GM23338 (cell line): Measurements from ENCODE around the gene SLC36A4. TPM values are rescaled to one million over a fixed set of nuclear protein-coding genes. Genes with fewer than 3 reads are reported as not detected.

ENCODE experiments used
- ATAC-seq: fragments of 200-7000 bp; cut with Tn5 transposase; 3 replicates; pipeline ENCODE4 v1.9.1; 2020
- DNase-seq: peaks from one replicate; pipeline ENCODE4 v3.0.0-alpha.2; 2015; ENCODE audit warnings: low spot score
- H2AFZ ChIP-seq: fragments of 200-600 bp; sonication (generic); 2 replicates; pipeline ENCODE4 v1.8.0; 2016; ENCODE audit warnings: antibody characterized with exemption, mild to moderate bottlenecking, moderate library complexity
- H3F3A ChIP-seq: fragments of 200-600 bp; sonication (generic); replicated peaks from 2 replicates; pipeline ENCODE4 v1.8.0; 2017; ENCODE audit warnings: antibody characterized with exemption, mixed run types, low read depth
- H3K27ac ChIP-seq: fragments of 200-600 bp; sonication (generic); 2 replicates; pipeline ENCODE4 v1.6.1; 2016; ENCODE audit warnings: low read depth
- H3K27me3 ChIP-seq: fragments of 200-600 bp; sonication (generic); 2 replicates; pipeline ENCODE4 v1.8.0; 2016; ENCODE audit warnings: mild to moderate bottlenecking, mixed run types, moderate library complexity; ENCODE audit not compliant: insufficient read depth
- H3K36me3 ChIP-seq: fragments of 200-600 bp; sonication (generic); 2 replicates; pipeline ENCODE4 v1.8.0; 2016; ENCODE audit warnings: mild to moderate bottlenecking; ENCODE audit not compliant: insufficient read depth
- H3K4me1 ChIP-seq: fragments of 200-600 bp; sonication (generic); 2 replicates; pipeline ENCODE4 v1.8.0; 2016; ENCODE audit warnings: mild to moderate bottlenecking, moderate library complexity; ENCODE audit not compliant: insufficient read depth
- H3K4me2 ChIP-seq: fragments of 200-600 bp; sonication (generic); 2 replicates; pipeline ENCODE4 v1.7.1; 2017; ENCODE audit warnings: mixed run types
- H3K4me3 ChIP-seq: fragments of 200-600 bp; sonication (generic); 2 replicates; pipeline ENCODE4 v1.6.1; 2016; ENCODE audit warnings: mixed run types
- H3K79me2 ChIP-seq: fragments of 200-600 bp; sonication (generic); replicated peaks from 2 replicates; pipeline ENCODE4 v1.8.0; 2017; ENCODE audit warnings: mild to moderate bottlenecking; ENCODE audit not compliant: insufficient read depth
- H3K9me2 ChIP-seq: fragments of 200-600 bp; sonication (generic); 2 replicates; pipeline ENCODE4 v1.8.0; 2017; ENCODE audit not compliant: insufficient read depth
- H4K20me1 ChIP-seq: fragments of 200-600 bp; sonication (generic); replicated peaks from 2 replicates; pipeline ENCODE4 v1.8.0; 2017; ENCODE audit warnings: mild to moderate bottlenecking; ENCODE audit not compliant: insufficient read depth
- H3K27ac Mint-ChIP-seq: 2 replicates; pipeline ENCODE4 v1.8.0; 2020; ENCODE audit warnings: inconsistent platforms, mild to moderate bottlenecking, moderate library complexity, mixed read lengths
- H3K27me3 Mint-ChIP-seq: 3 replicates; pipeline ENCODE4 v1.8.0; 2022; ENCODE audit warnings: low read depth, mild to moderate bottlenecking, moderate library complexity, mixed read lengths, inconsistent platforms; ENCODE audit not compliant: insufficient read depth, poor library complexity
- H3K36me3 Mint-ChIP-seq: 3 replicates; pipeline ENCODE4 v1.8.0; 2021; ENCODE audit warnings: low read depth, mild to moderate bottlenecking, inconsistent platforms, moderate library complexity, mixed read lengths
- H3K4me1 Mint-ChIP-seq: 3 replicates; pipeline ENCODE4 v1.8.0; 2020; ENCODE audit warnings: mild to moderate bottlenecking, inconsistent platforms, mixed read lengths
- H3K4me3 Mint-ChIP-seq: 3 replicates; pipeline ENCODE4 v1.8.0; 2021; ENCODE audit warnings: moderate library complexity, mild to moderate bottlenecking, inconsistent platforms, mixed read lengths
- H3K9me3 Mint-ChIP-seq: 3 replicates; pipeline ENCODE4 v1.8.0; 2020; ENCODE audit warnings: moderate library complexity, mild to moderate bottlenecking, inconsistent platforms, mixed read lengths
- CREB1 ChIP-seq: fragments of 250-450 bp; sonication (Bioruptor Pico); IDR thresholded peaks from 2 replicates; pipeline ENCODE4 v1.5.0; 2020; ENCODE audit warnings: low read depth, mild to moderate bottlenecking, moderate library complexity
- CTCF ChIP-seq, 2 experiments: fragments of 200-600 bp in 1 of 2; sonication (generic) in 1 of 2; conservative IDR thresholded peaks; 2 replicates each; pipeline versions ENCODE4 v1.5.1 to v1.6.1; 2016 to 2017; ENCODE audit warnings: antibody characterized with exemption in 2 of 2, low read depth in 2 of 2, mild to moderate bottlenecking in 2 of 2, moderate library complexity in 1 of 2
- ETS1 ChIP-seq: IDR thresholded peaks from 2 replicates; pipeline ENCODE4 v1.6.1; 2016; ENCODE audit warnings: antibody characterized with exemption
- EZH2 ChIP-seq: fragments of 200-600 bp; sonication (generic); IDR thresholded peaks from one replicate; pipeline ENCODE4 v1.8.0; 2017; ENCODE audit warnings: antibody characterized with exemption, mild to moderate bottlenecking, low read depth; ENCODE audit not compliant: unreplicated experiment
- EZH2phosphoT487 ChIP-seq: fragments of 200-600 bp; sonication (generic); IDR thresholded peaks from one replicate; pipeline ENCODE4 v1.8.1; 2018; ENCODE audit warnings: antibody characterized with exemption; ENCODE audit not compliant: unreplicated experiment
- JUNB ChIP-seq: IDR thresholded peaks from one replicate; pipeline ENCODE4 v1.6.1; 2016; ENCODE audit warnings: antibody characterized with exemption; ENCODE audit not compliant: unreplicated experiment
- NANOG ChIP-seq: IDR thresholded peaks from 2 replicates; pipeline ENCODE4 v1.6.1; 2016; ENCODE audit warnings: antibody characterized with exemption, borderline replicate concordance
- POLR2AphosphoS5 ChIP-seq: IDR thresholded peaks from 2 replicates; pipeline ENCODE4 v1.6.1; 2016; ENCODE audit warnings: antibody characterized with exemption, low read depth
- STAT1 ChIP-seq: IDR thresholded peaks from one replicate; pipeline ENCODE4 v1.6.1; 2016; ENCODE audit warnings: antibody characterized with exemption; ENCODE audit not compliant: unreplicated experiment
- ZNF114 ChIP-seq: fragments of 250-450 bp; sonication (Bioruptor Pico); IDR thresholded peaks from 2 replicates; pipeline ENCODE4 v1.5.0; 2020; ENCODE audit warnings: mild to moderate bottlenecking, moderate library complexity
- ZNF331 ChIP-seq: fragments of 250-450 bp; sonication (Bioruptor Pico); IDR thresholded peaks from 2 replicates; pipeline ENCODE4 v1.5.0; 2020; ENCODE audit warnings: low read depth, mild to moderate bottlenecking, moderate library complexity
- polyA plus RNA-seq: library from polyadenylated mRNA; unstranded; fragments of >200 nt; fragmentation: Nextera tagmentation; extraction: Ambion mirVana; gene quantifications from 2 replicates; pipeline ENCODE4 v1.2.1, GENCODE V29; 2016
- total RNA-seq: library from RNA; depleted of rRNA; stranded (reverse); fragments of >200 nt; shearing (Covaris generic); gene quantifications from 2 replicates; pipeline ENCODE4 v1.2.3, GENCODE V29; 2014
- TF ChIP-seq, protein P1 (sequence below): IDR thresholded peaks from one replicate; pipeline ENCODE4 v1.6.1; 2018; ENCODE audit warnings: antibody characterized with exemption; ENCODE audit not compliant: unreplicated experiment
- TF ChIP-seq, protein P2 (sequence below): fragments of 250-450 bp; sonication (Bioruptor Pico); IDR thresholded peaks from 2 replicates; pipeline ENCODE4 v1.5.0; 2020; ENCODE audit warnings: mild to moderate bottlenecking, moderate library complexity

Gene SLC36A4
- total and polyA plus RNA-seq, 2 experiments from 2014 or later = 24.9 to 34.6 TPM

DNA sequence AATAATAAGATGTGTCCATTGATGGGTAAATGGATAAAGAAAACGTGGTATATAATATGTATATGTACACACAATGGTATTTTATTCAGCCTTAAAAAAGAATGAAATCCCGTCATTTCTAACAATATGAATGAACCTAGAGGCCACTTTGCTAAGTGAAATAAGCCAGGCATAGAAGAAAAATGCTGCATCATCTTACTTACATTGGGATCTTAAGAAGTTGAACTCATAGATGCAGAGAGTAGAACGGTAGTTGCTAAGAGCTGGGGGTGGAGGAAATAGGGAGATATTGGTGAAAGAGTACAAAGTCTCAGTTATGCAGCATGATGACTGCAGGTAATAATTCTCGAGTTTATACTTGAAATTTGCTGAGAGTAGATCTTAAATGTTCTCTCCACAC lies 14.3 kb upstream of the SLC36A4 start:
- Mint-ChIP-seq H3K9me3 (no peaks in the 10 kb centered on the region), H3K27ac (no peak overlapping the region), H3K27me3 (no peaks in the 10 kb centered on the region), H3K4me3 (no peak overlapping the region), H3K36me3 (no peaks in the 10 kb centered on the region), H3K4me1 (no peaks in the 10 kb centered on the region)
- ATAC-seq = no peak
- no peaks in the 10 kb centered on the region for H3F3A ChIP-seq
- H3K79me2 ChIP-seq = no peaks in the 10 kb centered on the region
- H4K20me1 ChIP-seq = no peaks in the 10 kb centered on the region
- no peaks in the 10 kb centered on the region for H3K4me1 ChIP-seq
- TF ChIP-seq ZNF114 (CRISPR knock-in tag) (no peak), NANOG (no peak), JUNB (no peak), ZNF331 (CRISPR knock-in tag) (no peak), POLR2AphosphoS5 (no peak), EZH2phosphoT487 (no peak), STAT1 (no peak), CREB1 (CRISPR knock-in tag) (no peak), ETS1 (no peak), CTCF (conservative IDR thresholded peaks at IDR 0.05; ENCODE audit: low read depth in 2 of 2) (no peak), EZH2 (no peak)
- TF ChIP-seq, protein P1, sequence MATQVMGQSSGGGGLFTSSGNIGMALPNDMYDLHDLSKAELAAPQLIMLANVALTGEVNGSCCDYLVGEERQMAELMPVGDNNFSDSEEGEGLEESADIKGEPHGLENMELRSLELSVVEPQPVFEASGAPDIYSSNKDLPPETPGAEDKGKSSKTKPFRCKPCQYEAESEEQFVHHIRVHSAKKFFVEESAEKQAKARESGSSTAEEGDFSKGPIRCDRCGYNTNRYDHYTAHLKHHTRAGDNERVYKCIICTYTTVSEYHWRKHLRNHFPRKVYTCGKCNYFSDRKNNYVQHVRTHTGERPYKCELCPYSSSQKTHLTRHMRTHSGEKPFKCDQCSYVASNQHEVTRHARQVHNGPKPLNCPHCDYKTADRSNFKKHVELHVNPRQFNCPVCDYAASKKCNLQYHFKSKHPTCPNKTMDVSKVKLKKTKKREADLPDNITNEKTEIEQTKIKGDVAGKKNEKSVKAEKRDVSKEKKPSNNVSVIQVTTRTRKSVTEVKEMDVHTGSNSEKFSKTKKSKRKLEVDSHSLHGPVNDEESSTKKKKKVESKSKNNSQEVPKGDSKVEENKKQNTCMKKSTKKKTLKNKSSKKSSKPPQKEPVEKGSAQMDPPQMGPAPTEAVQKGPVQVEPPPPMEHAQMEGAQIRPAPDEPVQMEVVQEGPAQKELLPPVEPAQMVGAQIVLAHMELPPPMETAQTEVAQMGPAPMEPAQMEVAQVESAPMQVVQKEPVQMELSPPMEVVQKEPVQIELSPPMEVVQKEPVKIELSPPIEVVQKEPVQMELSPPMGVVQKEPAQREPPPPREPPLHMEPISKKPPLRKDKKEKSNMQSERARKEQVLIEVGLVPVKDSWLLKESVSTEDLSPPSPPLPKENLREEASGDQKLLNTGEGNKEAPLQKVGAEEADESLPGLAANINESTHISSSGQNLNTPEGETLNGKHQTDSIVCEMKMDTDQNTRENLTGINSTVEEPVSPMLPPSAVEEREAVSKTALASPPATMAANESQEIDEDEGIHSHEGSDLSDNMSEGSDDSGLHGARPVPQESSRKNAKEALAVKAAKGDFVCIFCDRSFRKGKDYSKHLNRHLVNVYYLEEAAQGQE = no peak
- TF ChIP-seq, protein P2, sequence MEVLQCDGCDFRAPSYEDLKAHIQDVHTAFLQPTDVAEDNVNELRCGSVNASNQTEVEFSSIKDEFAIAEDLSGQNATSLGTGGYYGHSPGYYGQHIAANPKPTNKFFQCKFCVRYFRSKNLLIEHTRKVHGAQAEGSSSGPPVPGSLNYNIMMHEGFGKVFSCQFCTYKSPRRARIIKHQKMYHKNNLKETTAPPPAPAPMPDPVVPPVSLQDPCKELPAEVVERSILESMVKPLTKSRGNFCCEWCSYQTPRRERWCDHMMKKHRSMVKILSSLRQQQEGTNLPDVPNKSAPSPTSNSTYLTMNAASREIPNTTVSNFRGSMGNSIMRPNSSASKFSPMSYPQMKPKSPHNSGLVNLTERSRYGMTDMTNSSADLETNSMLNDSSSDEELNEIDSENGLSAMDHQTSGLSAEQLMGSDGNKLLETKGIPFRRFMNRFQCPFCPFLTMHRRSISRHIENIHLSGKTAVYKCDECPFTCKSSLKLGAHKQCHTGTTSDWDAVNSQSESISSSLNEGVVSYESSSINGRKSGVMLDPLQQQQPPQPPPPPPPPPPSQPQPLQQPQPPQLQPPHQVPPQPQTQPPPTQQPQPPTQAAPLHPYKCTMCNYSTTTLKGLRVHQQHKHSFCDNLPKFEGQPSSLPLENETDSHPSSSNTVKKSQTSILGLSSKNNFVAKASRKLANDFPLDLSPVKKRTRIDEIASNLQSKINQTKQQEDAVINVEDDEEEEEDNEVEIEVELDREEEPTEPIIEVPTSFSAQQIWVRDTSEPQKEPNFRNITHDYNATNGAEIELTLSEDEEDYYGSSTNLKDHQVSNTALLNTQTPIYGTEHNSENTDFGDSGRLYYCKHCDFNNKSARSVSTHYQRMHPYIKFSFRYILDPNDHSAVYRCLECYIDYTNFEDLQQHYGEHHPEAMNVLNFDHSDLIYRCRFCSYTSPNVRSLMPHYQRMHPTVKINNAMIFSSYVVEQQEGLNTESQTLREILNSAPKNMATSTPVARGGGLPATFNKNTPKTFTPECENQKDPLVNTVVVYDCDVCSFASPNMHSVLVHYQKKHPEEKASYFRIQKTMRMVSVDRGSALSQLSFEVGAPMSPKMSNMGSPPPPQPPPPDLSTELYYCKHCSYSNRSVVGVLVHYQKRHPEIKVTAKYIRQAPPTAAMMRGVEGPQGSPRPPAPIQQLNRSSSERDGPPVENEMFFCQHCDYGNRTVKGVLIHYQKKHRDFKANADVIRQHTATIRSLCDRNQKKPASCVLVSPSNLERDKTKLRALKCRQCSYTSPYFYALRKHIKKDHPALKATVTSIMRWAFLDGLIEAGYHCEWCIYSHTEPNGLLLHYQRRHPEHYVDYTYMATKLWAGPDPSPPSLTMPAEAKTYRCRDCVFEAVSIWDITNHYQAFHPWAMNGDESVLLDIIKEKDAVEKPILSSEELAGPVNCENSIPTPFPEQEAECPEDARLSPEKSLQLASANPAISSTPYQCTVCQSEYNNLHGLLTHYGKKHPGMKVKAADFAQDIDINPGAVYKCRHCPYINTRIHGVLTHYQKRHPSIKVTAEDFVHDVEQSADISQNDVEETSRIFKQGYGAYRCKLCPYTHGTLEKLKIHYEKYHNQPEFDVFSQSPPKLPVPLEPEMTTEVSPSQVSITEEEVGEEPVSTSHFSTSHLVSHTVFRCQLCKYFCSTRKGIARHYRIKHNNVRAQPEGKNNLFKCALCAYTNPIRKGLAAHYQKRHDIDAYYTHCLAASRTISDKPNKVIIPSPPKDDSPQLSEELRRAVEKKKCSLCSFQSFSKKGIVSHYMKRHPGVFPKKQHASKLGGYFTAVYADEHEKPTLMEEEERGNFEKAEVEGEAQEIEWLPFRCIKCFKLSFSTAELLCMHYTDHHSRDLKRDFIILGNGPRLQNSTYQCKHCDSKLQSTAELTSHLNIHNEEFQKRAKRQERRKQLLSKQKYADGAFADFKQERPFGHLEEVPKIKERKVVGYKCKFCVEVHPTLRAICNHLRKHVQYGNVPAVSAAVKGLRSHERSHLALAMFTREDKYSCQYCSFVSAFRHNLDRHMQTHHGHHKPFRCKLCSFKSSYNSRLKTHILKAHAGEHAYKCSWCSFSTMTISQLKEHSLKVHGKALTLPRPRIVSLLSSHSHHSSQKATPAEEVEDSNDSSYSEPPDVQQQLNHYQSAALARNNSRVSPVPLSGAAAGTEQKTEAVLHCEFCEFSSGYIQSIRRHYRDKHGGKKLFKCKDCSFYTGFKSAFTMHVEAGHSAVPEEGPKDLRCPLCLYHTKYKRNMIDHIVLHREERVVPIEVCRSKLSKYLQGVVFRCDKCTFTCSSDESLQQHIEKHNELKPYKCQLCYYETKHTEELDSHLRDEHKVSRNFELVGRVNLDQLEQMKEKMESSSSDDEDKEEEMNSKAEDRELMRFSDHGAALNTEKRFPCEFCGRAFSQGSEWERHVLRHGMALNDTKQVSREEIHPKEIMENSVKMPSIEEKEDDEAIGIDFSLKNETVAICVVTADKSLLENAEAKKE (CRISPR knock-in tag) = no peak
- no peak overlapping the region for H2AFZ ChIP-seq
- no peak overlapping the region for H3K27ac ChIP-seq
- DNase-seq = no peak
- H3K36me3 ChIP-seq = no peaks in the 10 kb centered on the region
- no peak overlapping the region for H3K4me2 ChIP-seq
- no peaks in the 10 kb centered on the region; the same call in 1 of the 2 replicates for H3K9me2 ChIP-seq
- no peak overlapping the region for H3K4me3 ChIP-seq
- H3K27me3 ChIP-seq = no peaks in the 10 kb centered on the region
